HepG2 (cell line): Measurements from ENCODE around the gene FBN2. TPM values are rescaled to one million over a fixed set of nuclear protein-coding genes. Genes with fewer than 3 reads are reported as not detected.

Source experiments
- ATAC-seq: fragments of 200-7000 bp; cut with Tn5 transposase; 3 replicates; pipeline ENCODE4 v1.9.1; 2020; ENCODE audit warnings: mild to moderate bottlenecking, moderate library complexity
- BruUV-seq: library from RNA; stranded (reverse); fragments of 400-500 nt; replicated peaks from 2 replicates; lab custom pipeline; 2021; lab: Mats Ljungman, UMichigan
- CTCF ChIA-PET: fragments of 300-600 bp; formaldehyde crosslinking; extraction: SDS; loops from one replicate; lab custom pipeline; 2021; ENCODE audit warnings: low total read pairs, inconsistent platforms, low intra/inter-chr PET ratio; lab: Yijun Ruan, JAX
- POLR2A ChIA-PET: fragments of 350-600 bp; sonication (Branson Sonifier 250); formaldehyde crosslinking; loops from one replicate; lab custom pipeline; 2020; ENCODE audit warnings: antibody characterized with exemption, inconsistent platforms; lab: Yijun Ruan, JAX
- DNase-seq: peaks from one replicate; pipeline ENCODE4 v3.0.0-alpha.2; 2015; ENCODE audit warnings: low spot score
- FAIRE-seq: peaks from 3 replicates; lab custom pipeline; 2011; peaks lifted over from hg19 to GRCh38; lab: Jason Lieb, UNC
- H2AFZ ChIP-seq: one replicate; pipeline ENCODE4 v1.6.1; 2011; ENCODE audit warnings: low read length, inconsistent platforms
- H3K27ac ChIP-seq: fragments of 300-600 bp; 3 replicates; pipeline ENCODE4 v1.8.0; 2011; ENCODE audit warnings: mixed run types, mild to moderate bottlenecking, mixed read lengths, low read length, inconsistent platforms; ENCODE audit not compliant: insufficient read depth; ENCODE audit errors: extremely low read length
- H3K27me3 ChIP-seq, 2 experiments: fragments of 200-600 bp in 1 of 2; 2 replicates in 1 of 2; 3 replicates in 1 of 2; pipeline versions ENCODE4 v1.6.0 to v1.8.0; 2011; ENCODE audit warnings: low read length in 2 of 2, mild to moderate bottlenecking in 2 of 2, moderate library complexity in 2 of 2, inconsistent platforms in 1 of 2; ENCODE audit not compliant: insufficient read depth in 2 of 2, control insufficient read depth in 1 of 2
- H3K36me3 ChIP-seq, 2 experiments: fragments of 200-600 bp in 1 of 2; replicated peaks in 1 of 2; 2 replicates in 1 of 2; 3 replicates in 1 of 2; pipeline versions ENCODE4 v1.5.1 to v1.8.0; 2011; ENCODE audit warnings: low read length in 2 of 2, inconsistent platforms in 1 of 2; ENCODE audit not compliant: insufficient read depth in 2 of 2, control insufficient read depth in 1 of 2
- H3K4me1 ChIP-seq: 2 replicates; pipeline ENCODE4 v1.5.1; 2012; ENCODE audit warnings: low read length, inconsistent platforms; ENCODE audit not compliant: insufficient read depth
- H3K4me2 ChIP-seq: 2 replicates; pipeline ENCODE4 v1.6.0; 2011; ENCODE audit warnings: low read depth, low read length, inconsistent platforms
- H3K4me3 ChIP-seq, 3 experiments: fragments of 200-600 bp in 1 of 3; sonication (generic), shearing (Covaris generic) in 1 of 3; replicated peaks in 1 of 3; 2 replicates each; pipeline ENCODE4 v1.5.1; 2011 to 2016; ENCODE audit warnings: low read length in 3 of 3, inconsistent platforms in 2 of 3, low read depth in 2 of 3, mild to moderate bottlenecking in 2 of 3, control low read depth in 1 of 3, mixed read lengths in 1 of 3; ENCODE audit not compliant: insufficient read depth in 1 of 3
- H3K79me2 ChIP-seq: one replicate; pipeline ENCODE4 v1.6.1; 2011; ENCODE audit warnings: low read length, inconsistent platforms; ENCODE audit not compliant: insufficient read depth
- H3K9ac ChIP-seq: 2 replicates; pipeline ENCODE4 v1.6.0; 2011; ENCODE audit warnings: mild to moderate bottlenecking, low read depth, low read length, inconsistent platforms; ENCODE audit not compliant: insufficient read depth
- H3K9me3 ChIP-seq: 2 replicates; pipeline ENCODE4 v1.5.1; 2012; ENCODE audit warnings: mild to moderate bottlenecking, low read length
- H4K20me1 ChIP-seq: 2 replicates; pipeline ENCODE4 v1.6.0; 2011; ENCODE audit warnings: inconsistent platforms, mild to moderate bottlenecking, low read length, moderate library complexity; ENCODE audit not compliant: insufficient read depth
- ATM ChIP-seq: fragments of 450-650 bp; IDR thresholded peaks from 2 replicates; pipeline ENCODE4 v1.7.1; 2017; ENCODE audit warnings: mild to moderate bottlenecking, borderline replicate concordance
- CHD4 ChIP-seq: fragments of 200-600 bp; sonication (generic); IDR thresholded peaks from 2 replicates; pipeline ENCODE4 v1.7.0; 2017; ENCODE audit warnings: mild to moderate bottlenecking, low read length, borderline replicate concordance
- FOSL2 ChIP-seq: sonication (generic); formaldehyde crosslinking; IDR thresholded peaks from 2 replicates; pipeline ENCODE4 v1.4.0; 2020; ENCODE audit warnings: missing genetic modification reagents
- GATAD1 ChIP-seq: IDR thresholded peaks from 2 replicates; pipeline ENCODE4 v1.6.1; 2016; ENCODE audit warnings: missing genetic modification reagents, missing compliant biosample characterization
- GLI4 ChIP-seq: sonication (generic); formaldehyde crosslinking; IDR thresholded peaks from 2 replicates; pipeline ENCODE4 v1.5.1; 2020; ENCODE audit warnings: missing genetic modification reagents, mild to moderate bottlenecking, moderate library complexity, borderline replicate concordance
- KLF15 ChIP-seq: sonication (generic); formaldehyde crosslinking; IDR thresholded peaks from 2 replicates; pipeline ENCODE4 v1.8.1; 2023; ENCODE audit warnings: borderline replicate concordance, mild to moderate bottlenecking, inconsistent platforms, missing genetic modification reagents, mixed read lengths
- LCORL ChIP-seq, 2 experiments: fragments of 450-650 bp in 1 of 2; sonication (generic) in 1 of 2; formaldehyde crosslinking in 1 of 2; IDR thresholded peaks; 2 replicates each; pipeline versions ENCODE4 v1.5.0 to v1.6.1; 2017 to 2020; ENCODE audit warnings: antibody characterized with exemption in 1 of 2, missing genetic modification reagents in 1 of 2
- RFX5 ChIP-seq: IDR thresholded peaks from 2 replicates; pipeline ENCODE4 v1.6.1; 2011; ENCODE audit warnings: low read depth, low read length, improper control_type of control experiment
- SCMH1 ChIP-seq: sonication (generic); formaldehyde crosslinking; IDR thresholded peaks from 2 replicates; pipeline ENCODE4 v1.9.0; 2021; ENCODE audit warnings: missing genetic modification reagents, mild to moderate bottlenecking, borderline replicate concordance
- ZKSCAN5 ChIP-seq: sonication (generic); formaldehyde crosslinking; IDR thresholded peaks from 2 replicates; pipeline ENCODE4 v1.5.1; 2020; ENCODE audit warnings: mild to moderate bottlenecking, missing genetic modification reagents
- ZNF768 ChIP-seq: sonication (generic); formaldehyde crosslinking; IDR thresholded peaks from 2 replicates; pipeline ENCODE4 v1.4.0; 2020; ENCODE audit warnings: missing genetic modification reagents
- ZNF850 ChIP-seq: sonication (generic); formaldehyde crosslinking; conservative IDR thresholded peaks from 2 replicates; pipeline ENCODE4 v1.9.0; 2021; ENCODE audit warnings: mild to moderate bottlenecking, missing genetic modification reagents
- ZNF883 ChIP-seq: sonication (generic); formaldehyde crosslinking; IDR thresholded peaks from 2 replicates; pipeline ENCODE4 v1.5.1; 2020; ENCODE audit warnings: mild to moderate bottlenecking, missing genetic modification reagents; ENCODE audit errors: not compliant biosample characterization
- WGBS: methylation state at CpG from one replicate; pipeline ENCODE4 v1.1.6; 2017; ENCODE audit warnings: low lambda C conversion rate; 5-methylcytosine and 5-hydroxymethylcytosine counted together
- in situ Hi-C: cut with HindIII; loops from 2 replicates; pipeline ENCODE4 v1.10.0; 2017; ENCODE audit warnings: low pct_unique_long_range_greater_than_20kb; ENCODE audit not compliant: extremely low pct_ligation_motif_present
- intact Hi-C: fragments of 100-400 bp; cut with micrococcal nuclease; formaldehyde crosslinking; loops from one replicate; pipeline ENCODE4 v1.10.0; 2022; ENCODE audit not compliant: unreplicated experiment
- polyA plus RNA-seq, 8 experiments: library from polyadenylated mRNA; depleted of rRNA in 3 of 8; stranded (reverse) in 7 of 8; unstranded in 1 of 8; fragments of >200 nt; fragmentation: Illumina TruSeq in 4 of 8; extraction: Trizol in 4 of 8; gene quantifications; 2 replicates each; pipeline versions ENCODE4 v1.2.1 to v1.2.3, GENCODE V29; 2011 to 2016; ENCODE audit warnings: low read depth in 4 of 8, missing spikeins in 1 of 8, mixed read lengths in 1 of 8; ENCODE audit not compliant: insufficient read depth in 1 of 8
- total RNA-seq, 5 experiments: library from RNA; depleted of rRNA; stranded (reverse); fragments of >200 nt; fragmentation: Illumina TruSeq; extraction: Trizol; gene quantifications; 2 replicates each; pipeline ENCODE4 v1.2.3, GENCODE V29; 2016; ENCODE audit warnings: low read depth in 1 of 5
- TF ChIP-seq, protein P1 (sequence below): sonication (generic); formaldehyde crosslinking; IDR thresholded peaks from 2 replicates; pipeline ENCODE4 v1.9.0; 2022; ENCODE audit warnings: missing genetic modification reagents, mild to moderate bottlenecking, borderline replicate concordance
- TF ChIP-seq, protein P2 (sequence below): sonication (generic); formaldehyde crosslinking; IDR thresholded peaks from 2 replicates; pipeline ENCODE4 v1.5.0; 2020; ENCODE audit warnings: mild to moderate bottlenecking, missing genetic modification reagents
- TF ChIP-seq, protein P3 (sequence below), 2 experiments: sonication (generic) in 1 of 2; formaldehyde crosslinking in 1 of 2; IDR thresholded peaks; 2 replicates each; pipeline versions ENCODE4 v1.4.0 to v1.6.1; 2018 to 2020; ENCODE audit warnings: missing genetic modification reagents in 2 of 2, borderline replicate concordance in 1 of 2, low read depth in 1 of 2, mild to moderate bottlenecking in 1 of 2, missing biosample characterization in 1 of 2
- TF ChIP-seq, protein P4 (sequence below): sonication (generic); formaldehyde crosslinking; IDR thresholded peaks from 2 replicates; pipeline ENCODE4 v1.8.1; 2023; ENCODE audit warnings: missing genetic modification reagents, mild to moderate bottlenecking, borderline replicate concordance
- TF ChIP-seq, protein P5 (sequence below): sonication (generic); formaldehyde crosslinking; IDR thresholded peaks from 2 replicates; pipeline ENCODE4 v1.8.0; 2022; ENCODE audit warnings: missing genetic modification reagents, mild to moderate bottlenecking, borderline replicate concordance

The FBN2 gene
- total and polyA plus RNA-seq, 2 of the 13 experiments (the other 11 are each of a cell fraction or from before 2014, with no cell fraction given) = not detected

DNA sequence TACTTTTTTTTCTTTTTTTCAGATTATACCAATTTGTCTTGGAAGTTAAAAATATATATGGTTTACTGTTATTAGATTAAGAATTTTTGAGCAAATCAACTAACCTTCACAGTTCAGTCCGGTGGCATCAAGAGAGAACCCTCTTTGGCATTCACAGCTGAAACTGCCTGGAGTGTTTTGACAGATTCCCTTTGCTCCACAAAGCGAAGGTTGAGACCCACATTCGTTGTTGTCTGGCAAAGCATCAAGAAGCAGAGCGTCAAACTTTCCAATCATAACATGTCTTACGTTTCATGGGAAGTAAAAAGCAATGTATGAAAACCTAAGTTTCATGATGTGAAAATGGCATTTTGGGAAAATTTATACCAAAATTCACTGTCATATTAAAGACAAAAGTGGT, 264.3 kb downstream of the FBN2 start:
- in situ Hi-C loops (no loop called here), intact Hi-C loops (no loop called here)
- no TSS peak for BruUV-seq
- Histone ChIP-seq H4K20me1 (no peaks in the 10 kb centered on the region), H3K4me2 (no peak overlapping the region), H3K27me3 (no peaks in the 10 kb centered on the region), H3K36me3 (no peaks in the 10 kb centered on the region), H3K4me3 (no peak overlapping the region), H3K9ac (no peak overlapping the region), H3K27ac (no peak overlapping the region), H2AFZ (no peak overlapping the region), H3K4me1 (no peaks in the 10 kb centered on the region), H3K79me2 (no peaks in the 10 kb centered on the region), H3K9me3 (no peaks in the 10 kb centered on the region)
- ATAC-seq (no peak), DNase-seq (no peak), FAIRE-seq (no peak)
- TF ChIP-seq ZNF850 (CRISPR knock-in tag) (no peak), CHD4 (no peak), GLI4 (CRISPR knock-in tag) (no peak), LCORL (IDR thresholded peaks at IDR 0.05) (no peak), LCORL (CRISPR knock-in tag; IDR thresholded peaks at IDR 0.05) (no peak), SCMH1 (CRISPR knock-in tag) (no peak), GATAD1 (CRISPR knock-in tag) (no peak), RFX5 (no peak), FOSL2 (CRISPR knock-in tag) (no peak), ZKSCAN5 (no peak), ZNF883 (CRISPR knock-in tag) (no peak), ATM (no peak), ZNF768 (CRISPR knock-in tag) (no peak), KLF15 (CRISPR knock-in tag) (no peak)
- TF ChIP-seq, protein P1, sequence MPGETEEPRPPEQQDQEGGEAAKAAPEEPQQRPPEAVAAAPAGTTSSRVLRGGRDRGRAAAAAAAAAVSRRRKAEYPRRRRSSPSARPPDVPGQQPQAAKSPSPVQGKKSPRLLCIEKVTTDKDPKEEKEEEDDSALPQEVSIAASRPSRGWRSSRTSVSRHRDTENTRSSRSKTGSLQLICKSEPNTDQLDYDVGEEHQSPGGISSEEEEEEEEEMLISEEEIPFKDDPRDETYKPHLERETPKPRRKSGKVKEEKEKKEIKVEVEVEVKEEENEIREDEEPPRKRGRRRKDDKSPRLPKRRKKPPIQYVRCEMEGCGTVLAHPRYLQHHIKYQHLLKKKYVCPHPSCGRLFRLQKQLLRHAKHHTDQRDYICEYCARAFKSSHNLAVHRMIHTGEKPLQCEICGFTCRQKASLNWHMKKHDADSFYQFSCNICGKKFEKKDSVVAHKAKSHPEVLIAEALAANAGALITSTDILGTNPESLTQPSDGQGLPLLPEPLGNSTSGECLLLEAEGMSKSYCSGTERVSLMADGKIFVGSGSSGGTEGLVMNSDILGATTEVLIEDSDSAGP (CRISPR knock-in tag) = no peak
- TF ChIP-seq, protein P2, sequence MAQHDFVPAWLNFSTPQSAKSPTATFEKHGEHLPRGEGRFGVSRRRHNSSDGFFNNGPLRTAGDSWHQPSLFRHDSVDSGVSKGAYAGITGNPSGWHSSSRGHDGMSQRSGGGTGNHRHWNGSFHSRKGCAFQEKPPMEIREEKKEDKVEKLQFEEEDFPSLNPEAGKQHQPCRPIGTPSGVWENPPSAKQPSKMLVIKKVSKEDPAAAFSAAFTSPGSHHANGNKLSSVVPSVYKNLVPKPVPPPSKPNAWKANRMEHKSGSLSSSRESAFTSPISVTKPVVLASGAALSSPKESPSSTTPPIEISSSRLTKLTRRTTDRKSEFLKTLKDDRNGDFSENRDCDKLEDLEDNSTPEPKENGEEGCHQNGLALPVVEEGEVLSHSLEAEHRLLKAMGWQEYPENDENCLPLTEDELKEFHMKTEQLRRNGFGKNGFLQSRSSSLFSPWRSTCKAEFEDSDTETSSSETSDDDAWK (CRISPR knock-in tag) = no peak
- TF ChIP-seq, protein P3, sequence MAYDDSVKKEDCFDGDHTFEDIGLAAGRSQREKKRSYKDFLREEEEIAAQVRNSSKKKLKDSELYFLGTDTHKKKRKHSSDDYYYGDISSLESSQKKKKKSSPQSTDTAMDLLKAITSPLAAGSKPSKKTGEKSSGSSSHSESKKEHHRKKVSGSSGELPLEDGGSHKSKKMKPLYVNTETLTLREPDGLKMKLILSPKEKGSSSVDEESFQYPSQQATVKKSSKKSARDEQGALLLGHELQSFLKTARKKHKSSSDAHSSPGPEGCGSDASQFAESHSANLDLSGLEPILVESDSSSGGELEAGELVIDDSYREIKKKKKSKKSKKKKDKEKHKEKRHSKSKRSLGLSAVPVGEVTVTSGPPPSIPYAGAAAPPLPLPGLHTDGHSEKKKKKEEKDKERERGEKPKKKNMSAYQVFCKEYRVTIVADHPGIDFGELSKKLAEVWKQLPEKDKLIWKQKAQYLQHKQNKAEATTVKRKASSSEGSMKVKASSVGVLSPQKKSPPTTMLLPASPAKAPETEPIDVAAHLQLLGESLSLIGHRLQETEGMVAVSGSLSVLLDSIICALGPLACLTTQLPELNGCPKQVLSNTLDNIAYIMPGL (CRISPR knock-in tag; IDR thresholded peaks at IDR 0.05; ENCODE audit: borderline replicate concordance in 1 of 2, low read depth in 1 of 2) = no peak
- TF ChIP-seq, protein P4, sequence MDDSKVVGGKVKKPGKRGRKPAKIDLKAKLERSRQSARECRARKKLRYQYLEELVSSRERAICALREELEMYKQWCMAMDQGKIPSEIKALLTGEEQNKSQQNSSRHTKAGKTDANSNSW (CRISPR knock-in tag) = no peak
- TF ChIP-seq, protein P5, sequence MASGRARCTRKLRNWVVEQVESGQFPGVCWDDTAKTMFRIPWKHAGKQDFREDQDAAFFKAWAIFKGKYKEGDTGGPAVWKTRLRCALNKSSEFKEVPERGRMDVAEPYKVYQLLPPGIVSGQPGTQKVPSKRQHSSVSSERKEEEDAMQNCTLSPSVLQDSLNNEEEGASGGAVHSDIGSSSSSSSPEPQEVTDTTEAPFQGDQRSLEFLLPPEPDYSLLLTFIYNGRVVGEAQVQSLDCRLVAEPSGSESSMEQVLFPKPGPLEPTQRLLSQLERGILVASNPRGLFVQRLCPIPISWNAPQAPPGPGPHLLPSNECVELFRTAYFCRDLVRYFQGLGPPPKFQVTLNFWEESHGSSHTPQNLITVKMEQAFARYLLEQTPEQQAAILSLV (CRISPR knock-in tag) = no peak
- 3% methylated on average over 5 of the region's 5 CpGs for WGBS
- POLR2A ChIA-PET = no interaction called here
- CTCF ChIA-PET = no interaction called here
